HG03159 (cell line): ENCODE results near the gene PDE4D.
"Not testable (repeated sequence)": the region's sequence is repeated elsewhere in the genome, so short reads cannot be mapped to it uniquely, and the experiment has no call there.

Experiments
- ATAC-seq: cut with Tn5 transposase; IDR thresholded peaks from one replicate; pipeline ENCODE4 v1.9.1; 2021; ENCODE audit warnings: mild to moderate bottlenecking, moderate library complexity; ENCODE audit not compliant: unreplicated experiment

The PDE4D gene

DNA sequence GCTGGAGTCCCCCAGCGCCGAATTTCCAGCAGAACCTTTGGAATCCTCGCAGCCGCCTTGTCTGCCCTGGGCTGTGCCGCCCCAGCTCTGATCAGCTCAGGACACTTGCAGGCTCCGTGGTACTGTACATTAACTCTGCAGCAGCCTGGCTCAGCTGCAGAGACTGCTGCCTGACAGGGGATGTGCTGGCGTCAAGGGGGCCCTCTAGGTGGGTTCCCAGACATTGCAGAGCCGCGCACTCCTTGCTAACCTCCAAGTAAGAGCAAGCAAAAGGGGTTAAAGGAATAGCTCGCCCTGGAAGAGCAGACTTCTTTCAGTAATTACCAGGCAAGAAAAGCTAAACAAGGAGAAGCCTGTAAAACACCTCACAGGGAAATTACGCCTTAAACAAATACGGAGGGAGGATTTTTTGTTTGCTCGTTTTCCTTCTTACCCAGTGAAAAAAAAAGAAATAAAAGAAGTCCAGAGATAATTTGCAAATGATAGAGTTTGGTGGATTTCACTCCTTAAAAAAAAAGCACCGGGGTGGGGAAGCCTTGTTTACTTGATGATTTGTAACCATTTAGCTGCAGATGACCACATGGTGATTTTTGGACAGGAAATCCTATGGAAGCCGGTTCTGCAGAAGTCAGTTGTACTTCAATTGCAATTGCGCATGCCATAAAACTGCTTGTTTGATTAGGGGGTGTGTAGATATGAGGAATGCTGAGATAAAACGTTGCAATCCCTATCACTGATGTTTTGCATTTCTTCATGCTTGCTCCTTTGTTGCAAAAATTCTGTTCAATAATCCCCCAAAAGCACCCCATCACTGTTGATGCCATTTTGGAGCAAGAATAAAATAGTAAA, 305.8 kb downstream of the PDE4D start:
- ATAC-seq: no peak

DNA sequence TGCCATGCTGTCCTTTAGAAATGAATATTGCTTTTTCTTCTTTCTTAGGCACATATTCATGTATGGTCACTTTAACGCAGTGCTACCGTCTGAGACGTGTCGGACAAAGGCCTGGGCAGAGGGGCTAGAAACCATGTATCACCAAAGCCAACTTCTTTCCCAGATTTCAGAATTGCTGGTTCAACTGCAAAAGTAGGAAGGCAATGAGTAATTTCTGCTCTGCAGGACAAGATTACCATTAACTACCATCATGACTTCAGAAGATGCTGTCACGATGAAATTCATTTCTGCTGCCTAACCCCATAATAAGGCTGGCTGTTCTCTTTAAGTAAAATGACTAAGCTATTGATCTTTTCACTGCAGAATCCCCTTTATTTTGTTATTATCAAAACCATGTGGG, 306.7 kb downstream of the PDE4D start:
- ATAC-seq: no peak

DNA sequence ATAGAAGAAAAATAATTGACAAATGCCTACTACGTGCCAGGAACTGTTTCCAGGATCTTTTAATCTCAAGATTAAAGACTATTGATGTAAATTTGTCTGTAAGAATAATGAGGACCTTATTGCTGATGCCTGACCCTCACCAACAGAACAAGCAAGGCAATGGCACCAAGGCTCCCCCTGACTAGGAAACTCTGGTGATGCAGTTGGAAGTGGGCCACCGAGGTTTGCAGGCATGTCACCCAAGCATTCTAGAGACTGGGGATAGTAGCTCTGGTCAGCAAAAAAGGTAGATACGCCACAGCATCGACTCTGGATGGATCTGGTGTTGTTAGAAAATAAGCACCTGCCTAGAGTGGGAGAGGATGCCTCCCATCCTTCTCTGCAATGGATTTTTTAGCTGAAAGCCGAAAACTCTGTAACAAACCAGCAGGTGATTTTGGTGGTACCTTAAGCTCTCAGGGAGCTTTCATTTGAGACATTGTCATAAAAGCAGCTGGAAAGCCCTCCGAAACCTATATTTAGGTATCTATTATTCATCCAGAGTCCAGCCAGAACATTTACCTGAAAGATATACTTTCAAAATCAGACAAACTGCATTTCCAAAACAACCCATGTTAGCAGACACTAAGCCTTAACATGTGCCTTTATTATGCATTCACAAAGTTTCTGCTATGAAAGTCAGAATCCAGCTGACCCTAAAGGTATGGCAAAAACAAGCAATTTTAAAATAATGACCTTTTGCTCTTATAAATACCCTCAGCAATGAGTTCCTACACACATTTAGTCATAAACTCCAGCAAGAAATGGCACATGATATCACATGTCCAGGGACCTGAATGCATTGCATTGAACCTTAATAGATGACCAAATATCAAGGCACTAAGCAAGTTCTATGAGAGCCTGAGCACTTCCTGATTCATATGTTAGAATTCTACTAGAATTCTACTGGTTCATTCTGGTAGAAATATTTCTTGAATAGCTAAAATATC, 308.4 kb downstream of the PDE4D start:
- no peak for ATAC-seq

DNA sequence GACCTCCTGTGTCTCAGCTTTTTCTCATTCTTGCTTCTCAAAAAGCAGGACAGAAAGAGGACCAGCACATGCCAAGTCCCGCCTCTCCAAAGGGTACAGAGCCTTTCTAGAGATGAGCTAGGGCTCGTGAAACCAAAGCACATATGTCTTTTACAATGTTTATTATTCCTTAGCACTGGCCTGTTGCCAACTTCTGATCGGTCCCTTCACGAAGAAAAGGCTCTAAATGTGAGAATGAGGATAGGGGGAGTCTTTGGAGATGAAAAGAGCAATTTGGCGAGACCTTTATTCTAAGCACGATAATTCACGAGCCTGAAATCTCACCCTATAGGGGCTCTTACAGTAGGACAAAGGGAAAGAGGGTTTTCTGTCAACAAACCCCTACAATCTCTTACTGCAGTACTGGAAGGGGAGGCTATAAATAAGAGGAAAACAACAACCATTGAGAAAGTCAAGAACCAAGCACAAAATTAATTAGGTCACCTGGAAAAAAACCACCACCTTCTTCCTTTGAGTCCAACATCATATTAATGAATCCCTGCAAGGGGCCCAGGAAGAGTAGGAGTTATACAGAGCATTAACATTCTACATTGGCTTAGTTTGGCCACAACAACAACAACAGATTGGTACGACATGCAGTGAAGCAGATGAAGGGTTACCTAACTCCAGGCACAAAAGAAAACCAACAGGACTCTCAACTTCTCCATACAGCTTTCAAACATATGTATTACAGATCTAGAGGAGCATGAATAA, 309.5 kb downstream of the PDE4D start:
- ATAC-seq: no peak

DNA sequence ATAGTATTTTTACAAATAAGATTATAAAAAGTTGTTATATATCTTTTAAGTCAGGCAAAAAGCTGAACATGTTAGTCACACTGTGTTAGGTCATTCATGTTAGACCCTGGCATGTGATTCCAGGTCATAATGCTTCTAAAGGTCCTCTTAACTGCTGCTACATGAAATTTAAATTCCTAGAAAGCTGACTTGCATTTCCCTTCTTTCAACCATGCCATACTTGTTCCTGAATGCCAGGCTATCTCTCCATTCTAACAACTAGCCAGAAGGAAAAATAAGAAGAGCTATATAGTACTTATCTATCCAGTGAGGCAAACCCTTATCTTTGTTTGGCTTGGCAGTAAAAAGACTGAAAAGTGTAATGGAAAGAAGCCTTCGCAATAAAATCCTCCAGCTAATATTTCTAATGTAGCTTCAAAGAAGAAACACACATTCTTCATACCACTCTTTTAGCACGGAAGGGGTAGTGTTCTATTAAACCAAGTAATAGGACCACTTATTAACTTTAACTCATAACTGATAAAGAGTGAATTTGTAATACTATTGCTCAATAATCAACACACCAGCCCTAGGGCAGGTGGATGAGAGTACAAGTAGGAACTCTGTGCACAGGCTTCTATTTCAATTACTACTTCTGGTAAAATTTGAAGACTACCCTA, 310.2 kb downstream of the PDE4D start:
- ATAC-seq: no peak

DNA sequence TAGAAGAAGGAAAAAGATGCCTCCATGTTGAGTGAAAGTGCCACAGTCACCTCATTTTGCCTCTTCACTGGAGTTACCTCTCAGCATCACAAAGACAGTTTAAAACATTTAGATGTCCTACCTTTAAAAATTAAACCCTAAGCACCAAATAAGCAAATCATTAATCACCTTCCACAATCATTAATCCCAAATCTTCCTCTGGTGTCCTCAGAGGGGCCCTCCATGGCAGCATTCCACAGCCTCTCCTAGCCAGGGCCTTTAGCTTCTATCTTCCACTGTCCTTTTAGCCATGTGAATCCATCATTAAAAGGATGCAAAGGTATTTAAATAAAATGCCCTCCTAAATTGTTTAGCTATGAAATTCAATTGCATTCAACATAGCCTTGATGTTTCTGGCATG, 310.8 kb downstream of the PDE4D start:
- no peak for ATAC-seq

DNA sequence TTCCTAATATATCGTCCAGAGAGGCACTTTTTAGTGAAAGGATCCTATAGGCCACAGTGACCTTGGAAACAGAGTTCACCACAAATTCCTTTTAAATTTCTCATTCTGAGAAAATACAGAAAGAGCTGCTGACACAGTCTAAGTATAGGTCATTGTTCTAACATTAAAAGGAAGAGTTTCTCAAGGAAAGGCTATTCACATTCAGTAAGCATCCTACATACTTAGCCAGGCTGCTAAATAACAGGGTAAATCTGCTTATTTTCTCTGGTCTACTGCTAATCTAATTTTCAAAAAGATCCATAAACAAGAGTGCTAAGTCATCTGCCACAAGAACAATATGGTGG, 313.7 kb downstream of the PDE4D start:
- ATAC-seq: no peak

DNA sequence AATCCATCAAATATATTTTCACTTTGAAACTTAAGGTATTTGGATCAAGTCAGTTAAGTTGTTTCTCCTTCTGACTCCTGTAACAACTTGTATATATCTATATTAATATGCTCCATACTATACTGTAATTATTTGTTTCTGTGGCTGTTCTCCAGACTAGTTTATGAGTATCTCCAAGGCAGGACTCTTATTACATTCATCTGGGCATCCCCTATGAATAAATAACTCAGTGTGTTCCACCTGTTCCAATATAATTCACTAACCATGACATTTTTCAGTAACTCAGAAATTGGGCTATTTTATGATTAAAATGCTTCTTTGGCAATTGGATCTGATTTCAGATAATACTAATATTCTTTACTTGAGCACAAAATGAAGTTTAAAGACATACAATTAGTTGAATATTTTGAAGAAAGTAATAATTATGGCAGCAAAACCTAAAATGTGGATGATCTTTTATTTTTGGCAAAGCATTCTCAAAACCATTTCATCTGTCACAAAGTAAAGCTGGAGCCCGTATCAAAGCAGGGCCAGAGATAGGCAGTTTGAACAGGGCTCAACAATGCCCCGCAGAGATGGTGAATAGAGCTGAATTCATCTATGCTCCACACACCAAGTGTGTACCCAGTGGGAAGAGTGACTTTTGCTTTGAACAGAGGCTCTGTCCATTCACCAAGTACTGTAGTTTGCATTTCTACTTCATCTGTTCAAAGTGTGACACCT, 314.3 kb downstream of the PDE4D start:
- ATAC-seq: no peak

DNA sequence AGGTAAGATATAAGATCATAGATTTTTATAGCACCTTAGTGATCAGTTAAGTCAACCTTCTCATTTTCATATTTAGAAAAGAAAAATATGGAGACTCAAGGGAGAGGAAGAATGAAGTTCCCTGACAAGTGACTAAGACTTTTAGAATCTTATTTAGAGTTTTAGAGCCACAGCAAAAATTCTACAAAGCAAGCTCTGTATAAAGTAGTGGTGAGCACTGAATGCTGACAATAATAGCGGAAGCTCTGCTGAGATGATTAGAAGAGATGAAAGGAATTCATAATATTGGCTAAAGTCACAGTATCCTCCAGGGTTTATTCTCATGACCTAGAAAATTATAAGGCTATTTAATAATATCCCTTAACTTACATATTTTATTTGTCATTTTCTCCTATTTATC, 316.0 kb downstream of the PDE4D start:
- ATAC-seq: no peak

DNA sequence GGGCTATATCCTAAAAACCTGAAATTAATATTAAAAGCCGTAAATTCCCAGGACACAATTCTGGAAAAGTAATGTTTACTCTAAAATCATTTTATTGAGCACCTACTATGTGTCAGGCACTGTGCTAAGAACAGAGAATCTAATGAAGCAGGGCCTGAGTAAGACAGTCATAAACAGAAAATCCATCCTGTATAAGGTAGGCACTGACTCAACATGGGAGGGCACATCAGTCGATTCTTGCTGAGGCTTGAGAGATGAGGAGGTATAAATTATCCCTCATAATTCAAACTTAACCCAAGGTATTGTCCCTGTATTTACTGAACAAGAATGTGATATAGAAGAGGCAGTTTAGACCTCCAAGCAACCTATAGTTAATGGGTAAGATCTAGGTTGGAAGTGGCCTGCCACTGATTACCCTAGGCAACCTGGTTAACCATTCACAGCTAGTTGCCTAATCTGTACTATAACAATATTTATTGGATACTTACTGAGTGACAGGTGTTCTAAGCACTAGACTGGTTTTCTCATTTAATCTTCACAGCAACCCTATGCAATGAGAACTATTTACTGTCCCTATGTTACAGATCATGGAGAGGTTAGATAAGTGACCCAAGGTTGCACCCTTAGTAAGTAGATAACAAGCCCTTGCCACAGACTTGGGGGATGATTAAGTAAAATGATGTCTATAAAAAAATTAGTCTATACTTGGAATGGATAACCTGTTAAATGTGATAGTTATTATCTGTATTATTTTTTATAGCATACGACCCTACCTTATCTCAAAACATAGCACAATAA, 317.7 kb downstream of the PDE4D start:
- no peak for ATAC-seq

DNA sequence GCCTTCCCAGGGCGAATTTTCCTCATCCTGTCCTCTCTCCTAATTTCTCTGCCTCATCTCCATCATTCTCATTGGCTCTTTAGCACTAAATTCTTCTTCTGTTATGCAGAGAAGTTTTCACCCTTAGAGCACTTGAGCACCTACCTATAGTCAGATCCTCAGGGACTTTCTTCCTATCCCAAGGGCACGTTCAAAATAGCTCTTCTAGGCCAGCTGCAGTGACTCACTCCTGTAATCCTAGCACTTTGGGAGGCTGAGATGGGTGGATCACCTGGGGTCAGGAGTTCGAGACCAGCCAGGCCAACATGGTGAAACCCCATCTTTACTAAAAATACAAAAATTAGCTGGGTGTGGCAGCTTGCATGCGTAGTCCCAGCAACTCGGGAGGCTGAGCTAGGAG, 320.0 kb downstream of the PDE4D start:
- ATAC-seq: not testable (repeated sequence)

DNA sequence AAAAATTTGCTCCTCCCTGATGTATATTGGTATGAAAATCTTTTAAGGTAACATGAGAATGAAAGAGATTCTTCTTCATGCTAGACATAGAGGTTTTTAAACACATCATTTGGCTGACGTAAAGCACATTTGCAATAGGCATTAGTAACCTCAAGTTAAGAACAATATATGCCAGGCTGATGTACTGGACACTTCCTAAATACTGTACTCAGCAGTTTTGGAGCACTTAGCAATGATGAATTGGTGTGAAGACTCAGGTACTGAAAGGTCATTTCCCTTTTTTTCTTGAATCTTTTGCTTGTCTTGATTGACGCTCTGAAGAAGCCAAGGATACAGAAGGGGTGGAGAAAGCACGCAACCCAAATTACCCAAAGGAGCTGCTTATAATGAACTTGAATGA, 322.5 kb downstream of the PDE4D start:
- ATAC-seq: no peak

DNA sequence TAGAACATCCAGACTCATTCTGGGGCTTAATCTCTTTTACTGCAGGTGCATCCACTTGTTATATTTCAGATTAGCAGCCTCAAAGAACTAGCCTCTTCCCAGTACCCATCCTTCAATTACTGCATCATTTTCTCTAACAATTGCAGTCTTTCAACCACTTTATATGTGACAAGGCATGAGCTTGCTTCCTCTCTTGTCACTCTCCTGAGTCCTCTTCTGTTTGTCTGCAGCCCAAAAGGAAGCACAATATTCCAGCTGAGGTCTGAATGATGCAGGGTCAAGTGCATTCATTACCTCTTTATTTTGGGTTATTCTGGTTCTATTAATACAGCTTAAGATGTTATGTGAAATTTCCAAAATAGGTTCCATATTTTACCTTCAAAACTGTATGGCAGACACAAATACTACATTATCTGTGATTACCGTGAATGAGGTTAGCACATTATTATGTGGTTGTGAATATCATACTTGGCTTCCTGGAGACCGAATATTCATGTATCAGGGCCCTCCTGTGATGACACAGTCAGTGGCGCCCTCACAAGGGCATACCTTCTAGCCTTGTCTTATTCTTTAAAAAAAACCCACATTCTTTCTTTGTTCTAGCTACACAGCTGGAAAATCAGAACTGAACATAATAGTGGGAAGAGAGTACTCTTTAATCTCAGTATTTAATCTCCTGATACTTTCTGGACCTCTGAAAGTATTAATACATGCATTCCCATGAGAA, 323.8 kb downstream of the PDE4D start:
- ATAC-seq: no peak

DNA sequence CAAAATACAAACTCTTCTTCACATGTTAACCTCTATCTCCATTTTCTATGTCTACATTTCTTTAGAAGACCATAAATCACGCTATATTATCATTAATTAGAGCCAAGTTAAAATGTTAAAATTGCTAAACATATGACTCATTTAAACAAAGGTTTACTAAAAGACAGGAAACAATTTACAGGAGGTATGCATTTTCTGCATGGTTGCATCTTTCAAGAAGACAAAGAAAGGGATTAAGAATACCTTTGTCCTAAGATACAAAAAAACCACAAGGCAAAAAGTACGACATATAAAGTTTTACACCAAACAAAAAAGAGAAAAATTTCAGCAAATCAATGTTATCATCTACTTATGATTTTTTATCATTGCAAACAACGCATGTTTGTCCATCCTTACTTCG, 324.4 kb downstream of the PDE4D start:
- no peak for ATAC-seq

DNA sequence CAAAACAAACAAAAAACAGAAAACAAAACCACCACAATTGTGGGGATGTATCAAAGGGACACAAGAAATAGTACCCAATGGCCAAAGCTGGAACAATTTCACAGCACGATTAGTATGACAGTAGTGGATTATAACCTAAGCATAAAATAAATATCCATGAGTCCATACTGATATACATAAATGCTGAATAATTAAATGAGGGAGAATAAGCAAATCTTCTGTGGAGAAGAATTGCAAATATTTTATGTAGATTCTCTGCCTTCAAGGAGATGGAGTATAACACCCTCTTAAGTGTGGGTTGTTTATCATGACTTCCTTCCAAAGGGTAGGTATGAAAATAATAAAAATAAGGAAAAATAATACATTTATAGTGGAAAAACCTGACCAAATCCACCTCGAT, 325.4 kb downstream of the PDE4D start:
- no peak for ATAC-seq

DNA sequence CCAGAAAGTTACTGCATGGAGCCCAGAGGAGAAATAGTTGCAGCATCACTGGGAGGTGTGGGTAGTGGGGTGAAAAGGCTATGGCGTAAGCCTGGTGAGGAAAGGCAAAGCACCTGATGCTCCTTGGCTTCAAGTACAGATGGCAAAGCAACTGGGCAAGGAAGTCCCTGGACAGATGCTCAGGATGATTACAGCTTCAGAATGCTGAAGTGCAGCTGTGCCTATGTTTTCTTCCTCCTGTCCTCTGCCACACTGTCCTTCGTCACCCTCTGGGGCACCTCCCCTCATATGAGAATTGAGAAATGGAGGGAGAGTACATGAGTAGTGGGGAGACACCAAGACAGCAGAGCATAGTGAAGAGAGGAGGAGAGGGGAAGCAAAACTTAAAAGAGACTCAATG, 328.0 kb downstream of the PDE4D start:
- no peak for ATAC-seq

DNA sequence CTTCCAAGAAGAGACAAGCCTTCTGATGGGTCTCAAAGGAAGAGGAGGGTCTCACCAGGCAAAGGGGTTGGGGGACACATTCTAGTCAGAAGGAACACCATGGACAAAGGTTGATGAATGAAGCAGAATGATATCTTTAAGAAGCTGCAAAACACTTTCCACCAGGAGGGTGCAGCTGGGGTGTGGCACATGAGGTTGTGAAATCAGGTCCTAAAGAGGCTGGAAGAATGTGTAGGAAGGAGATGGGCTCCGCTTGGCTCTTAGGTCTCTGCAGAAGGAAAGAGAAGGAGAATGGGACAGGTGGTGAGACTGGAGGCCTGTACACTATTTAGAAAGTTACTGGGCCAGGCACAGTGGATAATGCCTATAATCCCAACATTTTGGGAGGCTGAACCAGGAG, 328.6 kb downstream of the PDE4D start:
- ATAC-seq: no peak

DNA sequence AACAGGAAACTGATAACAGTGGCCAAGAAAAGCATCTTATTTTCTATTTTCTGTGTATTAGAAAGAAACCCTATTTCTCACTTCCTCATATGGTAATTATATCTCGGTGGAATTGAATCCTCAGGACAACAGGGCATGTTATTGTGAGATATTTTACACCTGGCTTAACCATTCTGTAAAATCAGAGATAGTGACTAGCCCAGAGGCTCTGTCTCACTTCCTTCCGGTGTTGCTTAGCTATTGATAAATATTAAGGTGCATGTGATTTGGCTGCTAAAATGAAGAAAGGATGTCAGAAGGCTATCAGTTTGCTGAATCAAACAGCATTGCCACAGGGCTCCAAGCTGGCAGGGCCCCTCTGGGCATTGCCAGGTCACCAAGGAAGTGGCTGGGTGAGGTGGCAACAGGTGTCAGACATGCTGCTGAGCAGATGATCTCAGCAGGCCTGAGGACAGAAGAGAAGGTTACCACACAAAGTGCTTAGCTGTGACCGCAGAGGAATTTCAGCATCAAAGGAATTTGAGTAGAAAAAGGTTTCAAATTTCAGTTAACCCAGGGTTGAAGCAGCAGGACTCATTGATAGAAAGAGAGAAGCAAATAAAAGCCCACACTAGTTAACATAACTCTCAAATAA, 330.7 kb downstream of the PDE4D start:
- ATAC-seq: peak; percentile 97
